Mesothelial cell of epicardium (in vitro differentiated cells): ENCODE data around the gene CAMTA1. TPM values are rescaled to one million over a fixed set of nuclear protein-coding genes. Genes with fewer than 3 reads are reported as not detected.
A peak's percentile ranks its signal among the peaks of the same experiment; 100 is the strongest.

Experiments used
- DNase-seq, 2 experiments: peaks; one replicate each; pipeline ENCODE4 v3.0.0; 2021; ENCODE audit warnings: low spot score in 2 of 2; ENCODE audit not compliant: unreplicated experiment in 2 of 2
- H3K27ac Mint-ChIP-seq: 2 replicates; pipeline ENCODE4 v1.8.0; 2021; ENCODE audit warnings: mixed read lengths
- H3K27me3 Mint-ChIP-seq: 2 replicates; pipeline ENCODE4 v1.8.0; 2021; ENCODE audit warnings: low read depth, mixed read lengths
- H3K36me3 Mint-ChIP-seq: 2 replicates; pipeline ENCODE4 v1.8.0; 2021; ENCODE audit warnings: mixed read lengths
- H3K4me1 Mint-ChIP-seq: 2 replicates; pipeline ENCODE4 v1.8.0; 2021; ENCODE audit warnings: mixed read lengths
- H3K4me3 Mint-ChIP-seq: 2 replicates; pipeline ENCODE4 v1.8.0; 2021; ENCODE audit warnings: mild to moderate bottlenecking, moderate library complexity, mixed read lengths
- H3K9me3 Mint-ChIP-seq: 2 replicates; pipeline ENCODE4 v1.8.0; 2021; ENCODE audit warnings: mixed read lengths
- CTCF ChIP-seq: fragments of 200-600 bp; sonication (generic); IDR thresholded peaks from one replicate; pipeline ENCODE4 v1.5.0; 2021; ENCODE audit warnings: antibody characterized with exemption; ENCODE audit not compliant: unreplicated experiment
- total RNA-seq: library from RNA; stranded (reverse); gene quantifications from 3 replicates; pipeline ENCODE4 v1.2.1, GENCODE V29; 2021

CAMTA1 gene
- total RNA-seq, 1 donor from 2014 or later = 70.4 TPM

GRCh38 chr1:7420470-7421100, 635.3 kb downstream of the CAMTA1 start:
- Mint-ChIP-seq H3K36me3 (no peaks in the 10 kb centered on the region), H3K27me3 (no peaks in the 10 kb centered on the region), H3K4me1 (peaks cover 3% of the 10 kb centered on the region), H3K4me3 (no peak overlapping the region), H3K27ac (no peak overlapping the region), H3K9me3 (peaks cover 15% of the 10 kb centered on the region)
- TF ChIP-seq CTCF = no peak
- DNase-seq = peak; percentile 5 to 17

- peaks cover 10% of the 10 kb centered on the region for H3K4me1 Mint-ChIP-seq
- H3K36me3 Mint-ChIP-seq = no peaks in the 10 kb centered on the region
- H3K9me3 Mint-ChIP-seq = peaks cover 11% of the 10 kb centered on the region
- H3K4me3 Mint-ChIP-seq = no peak overlapping the region
- TF ChIP-seq CTCF = no peak
- peak in 1 of 2 experiments; percentile 12 for DNase-seq
- no peaks in the 10 kb centered on the region for H3K27me3 Mint-ChIP-seq
- no peak overlapping the region for H3K27ac Mint-ChIP-seq
These were observed 636.3 kb downstream of the CAMTA1 start for GRCh38 chr1:7421471-7422075.

GRCh38 chr1:7422081-7422480, 636.8 kb downstream of the CAMTA1 start:
- TF ChIP-seq CTCF = no peak
- H3K36me3 Mint-ChIP-seq = no peaks in the 10 kb centered on the region
- peaks cover 10% of the 10 kb centered on the region for H3K9me3 Mint-ChIP-seq
- H3K4me3 Mint-ChIP-seq = no peak overlapping the region
- peak; percentile 4 to 33 for DNase-seq
- H3K27me3 Mint-ChIP-seq = no peaks in the 10 kb centered on the region
- peaks cover 14% of the 10 kb centered on the region for H3K4me1 Mint-ChIP-seq
- no peak overlapping the region for H3K27ac Mint-ChIP-seq

GRCh38 chr1:7422561-7422960, 637.3 kb downstream of the CAMTA1 start:
- TF ChIP-seq CTCF = no peak
- H3K4me1 Mint-ChIP-seq = peaks cover 18% of the 10 kb centered on the region

GRCh38 chr1:7422966-7423365, 637.7 kb downstream of the CAMTA1 start:
- peak; percentile 6 to 37 for DNase-seq
- Mint-ChIP-seq H3K27me3 (peaks cover 3% of the 10 kb centered on the region), H3K4me3 (no peak overlapping the region), H3K36me3 (no peaks in the 10 kb centered on the region), H3K4me1 (peaks cover 23% of the 10 kb centered on the region), H3K27ac (no peak overlapping the region), H3K9me3 (peaks cover 7% of the 10 kb centered on the region)
- TF ChIP-seq CTCF = no peak

More at GRCh38 chr1:7422561-7422960, 637.3 kb downstream of the CAMTA1 start:
- H3K27ac Mint-ChIP-seq = no peak overlapping the region
- peaks cover 10% of the 10 kb centered on the region for H3K9me3 Mint-ChIP-seq
- peak; percentile 2 to 34 for DNase-seq
- H3K36me3 Mint-ChIP-seq = no peaks in the 10 kb centered on the region
- H3K4me3 Mint-ChIP-seq = no peak overlapping the region
- H3K27me3 Mint-ChIP-seq = no peaks in the 10 kb centered on the region
